Thyroid gland (tissue), 4 donors: ENCODE data around the gene ELFN1. TPM values are rescaled to one million over a fixed set of nuclear protein-coding genes. Genes with fewer than 3 reads are reported as not detected.
A peak's percentile ranks its signal among the peaks of the same experiment; 100 is the strongest.

Source experiments
- DNase-seq, 2 donors: peaks; one replicate each; pipeline ENCODE4 v3.0.0-alpha.2; 2019
- H3K27ac ChIP-seq, 3 donors: fragments of 200-600 bp; sonication (generic); 1 replicate in 2 of 3; 2 replicates in 1 of 3; pipeline ENCODE4 v1.5.1; 2016 to 2019; ENCODE audit warnings: mild to moderate bottlenecking in 1 of 3, moderate library complexity in 1 of 3
- H3K27me3 ChIP-seq: fragments of 200-600 bp; sonication (generic); one replicate; pipeline ENCODE4 v1.5.1; 2019
- H3K36me3 ChIP-seq, 2 donors: fragments of 200-600 bp; sonication (generic); one replicate each; pipeline ENCODE4 v1.5.1; 2016 to 2019
- H3K4me1 ChIP-seq, 2 donors: fragments of 200-600 bp; sonication (generic); one replicate each; pipeline ENCODE4 v1.5.1; 2017 to 2019
- H3K4me3 ChIP-seq, 3 donors: fragments of 200-600 bp; sonication (generic); replicated peaks in 1 of 3; 1 replicate in 2 of 3; 2 replicates in 1 of 3; pipeline ENCODE4 v1.5.1; 2016; ENCODE audit warnings: mild to moderate bottlenecking in 1 of 3
- H3K9me3 ChIP-seq: fragments of 200-600 bp; sonication (generic); one replicate; pipeline ENCODE4 v1.5.1; 2017
- POLR2A ChIP-seq, 2 donors: fragments of 450-650 bp; IDR thresholded peaks; one replicate each; pipeline ENCODE4 v1.6.1; 2017; ENCODE audit warnings: antibody characterized with exemption in 2 of 2, mild to moderate bottlenecking in 2 of 2, moderate library complexity in 1 of 2
- WGBS, 2 donors: methylation state at CpG; one replicate each; pipeline ENCODE4 v1.1.5; 2017; 5-methylcytosine and 5-hydroxymethylcytosine counted together
- intact Hi-C: fragments of 100-400 bp; cut with DNase I; formaldehyde crosslinking; loops from one replicate; pipeline ENCODE4 v1.15.1; 2023
- total RNA-seq, 4 donors: library from RNA; depleted of rRNA; stranded (reverse); fragments of >200 nt; gene quantifications; one replicate each; pipeline ENCODE4 v1.2.3, GENCODE V29; 2016
- TF ChIP-seq, protein P1 (sequence below), 6 experiments: fragments of 200-600 bp in 3 of 6; fragments of 450-650 bp in 3 of 6; sonication (generic) in 3 of 6; IDR thresholded peaks; one replicate each; pipeline ENCODE4 v1.5.1; 2016 to 2019; ENCODE audit warnings: antibody characterized with exemption in 6 of 6, mild to moderate bottlenecking in 2 of 6, inconsistent platforms in 1 of 6, moderate library complexity in 1 of 6

Gene ELFN1
- total RNA-seq, 4 donors from 2014 or later = 0.11 to 0.96 (median 0.54) TPM

- Histone ChIP-seq H3K27ac (no peak overlapping the region), H3K9me3 (no peaks in the 10 kb centered on the region), H3K36me3 (no peaks in the 10 kb centered on the region), H3K27me3 (no peaks in the 10 kb centered on the region), H3K4me3 (no peak overlapping the region), H3K4me1 (peaks cover 0 to 12% of the 10 kb centered on the region in 2 donors)
- intact Hi-C loops = no loop called here
- no peak for TF ChIP-seq POLR2A (IDR thresholded peaks at IDR 0.05)
- TF ChIP-seq, protein P1, sequence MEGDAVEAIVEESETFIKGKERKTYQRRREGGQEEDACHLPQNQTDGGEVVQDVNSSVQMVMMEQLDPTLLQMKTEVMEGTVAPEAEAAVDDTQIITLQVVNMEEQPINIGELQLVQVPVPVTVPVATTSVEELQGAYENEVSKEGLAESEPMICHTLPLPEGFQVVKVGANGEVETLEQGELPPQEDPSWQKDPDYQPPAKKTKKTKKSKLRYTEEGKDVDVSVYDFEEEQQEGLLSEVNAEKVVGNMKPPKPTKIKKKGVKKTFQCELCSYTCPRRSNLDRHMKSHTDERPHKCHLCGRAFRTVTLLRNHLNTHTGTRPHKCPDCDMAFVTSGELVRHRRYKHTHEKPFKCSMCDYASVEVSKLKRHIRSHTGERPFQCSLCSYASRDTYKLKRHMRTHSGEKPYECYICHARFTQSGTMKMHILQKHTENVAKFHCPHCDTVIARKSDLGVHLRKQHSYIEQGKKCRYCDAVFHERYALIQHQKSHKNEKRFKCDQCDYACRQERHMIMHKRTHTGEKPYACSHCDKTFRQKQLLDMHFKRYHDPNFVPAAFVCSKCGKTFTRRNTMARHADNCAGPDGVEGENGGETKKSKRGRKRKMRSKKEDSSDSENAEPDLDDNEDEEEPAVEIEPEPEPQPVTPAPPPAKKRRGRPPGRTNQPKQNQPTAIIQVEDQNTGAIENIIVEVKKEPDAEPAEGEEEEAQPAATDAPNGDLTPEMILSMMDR (IDR thresholded peaks at IDR 0.05) = no peak
- WGBS, 2 donors = 40 to 48% methylated on average over 17 to 24 of the region's 32 CpGs
- DNase-seq = no peak
Observed at GRCh38 chr7:1748076-1748838, 78.2 kb downstream of the ELFN1 start.

- WGBS, 2 donors = 20 to 26% methylated on average over 7 to 8 of the region's 8 CpGs
- H3K27ac ChIP-seq = no peak overlapping the region
- intact Hi-C loops = no loop called here
- TF ChIP-seq, protein P1 (IDR thresholded peaks at IDR 0.05) = no peak
- no peak for TF ChIP-seq POLR2A (IDR thresholded peaks at IDR 0.05)
- no peak for DNase-seq
- no peaks in the 10 kb centered on the region for H3K36me3 ChIP-seq
- H3K9me3 ChIP-seq = no peaks in the 10 kb centered on the region
- H3K27me3 ChIP-seq = no peaks in the 10 kb centered on the region
- peaks cover 0 to 12% of the 10 kb centered on the region in 2 donors for H3K4me1 ChIP-seq
- no peak overlapping the region for H3K4me3 ChIP-seq
Observed at GRCh38 chr7:1748839-1749173, 78.7 kb downstream of the ELFN1 start.

- WGBS, 2 donors = 75 to 86% methylated on average over 14 to 17 of the region's 19 CpGs
- H3K4me3 ChIP-seq = no peak overlapping the region
- DNase-seq = no peak
- no peak overlapping the region for H3K27ac ChIP-seq
- no peak for TF ChIP-seq POLR2A (IDR thresholded peaks at IDR 0.05)
- TF ChIP-seq, protein P1 (IDR thresholded peaks at IDR 0.05) = no peak
- H3K36me3 ChIP-seq = no peaks in the 10 kb centered on the region
- intact Hi-C loops = no loop called here
- H3K27me3 ChIP-seq = no peaks in the 10 kb centered on the region
- H3K4me1 ChIP-seq = peaks cover 0 to 12% of the 10 kb centered on the region in 2 donors
- no peaks in the 10 kb centered on the region for H3K9me3 ChIP-seq
Observed at GRCh38 chr7:1749351-1749863, 79.3 kb downstream of the ELFN1 start.

- no peak for TF ChIP-seq POLR2A (IDR thresholded peaks at IDR 0.05)
- TF ChIP-seq, protein P1 (IDR thresholded peaks at IDR 0.05) = no peak
- no peaks in the 10 kb centered on the region for H3K36me3 ChIP-seq
- H3K9me3 ChIP-seq = no peaks in the 10 kb centered on the region
- intact Hi-C loops = no loop called here
- no peaks in the 10 kb centered on the region for H3K27me3 ChIP-seq
- no peak overlapping the region for H3K4me3 ChIP-seq
- peak in 1 of 2 donors; percentile 7 for DNase-seq
- WGBS, 2 donors = 33 to 44% methylated on average over 12 to 14 of the region's 24 CpGs
- H3K4me1 ChIP-seq = peaks cover 0 to 12% of the 10 kb centered on the region in 2 donors
- no peak overlapping the region for H3K27ac ChIP-seq
Observed at GRCh38 chr7:1749864-1750466, 79.9 kb downstream of the ELFN1 start.

- WGBS, 2 donors = 81 to 93% methylated on average over 5 to 6 of the region's 23 CpGs
- H3K4me3 ChIP-seq = no peak overlapping the region
- H3K27ac ChIP-seq = no peak overlapping the region
- no peaks in the 10 kb centered on the region for H3K27me3 ChIP-seq
- H3K4me1 ChIP-seq = peaks cover 0 to 12% of the 10 kb centered on the region in 2 donors
- no peaks in the 10 kb centered on the region for H3K36me3 ChIP-seq
- DNase-seq = no peak
- intact Hi-C loops = no loop called here
- H3K9me3 ChIP-seq = no peaks in the 10 kb centered on the region
- TF ChIP-seq, protein P1 (IDR thresholded peaks at IDR 0.05) = no peak
- TF ChIP-seq POLR2A (IDR thresholded peaks at IDR 0.05) = no peak
Observed at GRCh38 chr7:1750541-1751021, 80.5 kb downstream of the ELFN1 start.
